ENCODE data around the gene WFS1.

The WFS1 gene

GRCh38 chr4:6235901-6236640, 33.6 kb upstream of the WFS1 start:
- DNase-seq, result no peak

- no peak for DNase-seq
Observed at GRCh38 chr4:6236816-6237390, 32.7 kb upstream of the WFS1 start.

- DNase-seq, result no peak
Observed at GRCh38 chr4:6239486-6239885, 30.2 kb upstream of the WFS1 start.

GRCh38 chr4:6239968-6240367, 29.7 kb upstream of the WFS1 start:
- DNase-seq, result no peak

- DNase-seq, result no peak
Observed at GRCh38 chr4:6241062-6241845, 28.4 kb upstream of the WFS1 start.

GRCh38 chr4:6242271-6243029, 27.2 kb upstream of the WFS1 start:
- DNase-seq, result no peak

GRCh38 chr4:6245246-6246169, 24.1 kb upstream of the WFS1 start:
- DNase-seq, result no peak

- DNase-seq, result no peak
Observed at GRCh38 chr4:6246170-6246634, 23.4 kb upstream of the WFS1 start.

GRCh38 chr4:6248394-6248793, 21.3 kb upstream of the WFS1 start:
- no peak for DNase-seq

- DNase-seq, result no peak
Observed at GRCh38 chr4:6250235-6250983, 19.2 kb upstream of the WFS1 start.

GRCh38 chr4:6250984-6251295, 18.7 kb upstream of the WFS1 start:
- DNase-seq, result no peak

GRCh38 chr4:6251365-6251764, 18.3 kb upstream of the WFS1 start:
- no peak for DNase-seq

- no peak for DNase-seq
Observed at GRCh38 chr4:6252051-6252450, 17.6 kb upstream of the WFS1 start.

- no peak for DNase-seq
Observed at GRCh38 chr4:6253111-6253510, 16.5 kb upstream of the WFS1 start.

- no peak for DNase-seq
Observed at GRCh38 chr4:6253961-6254360, 15.7 kb upstream of the WFS1 start.

GRCh38 chr4:6256141-6256540, 13.5 kb upstream of the WFS1 start:
- DNase-seq, result no peak

GRCh38 chr4:6257247-6258025, 12.2 kb upstream of the WFS1 start:
- no peak for DNase-seq

GRCh38 chr4:6258026-6258360, 11.7 kb upstream of the WFS1 start:
- no peak for DNase-seq

GRCh38 chr4:6258741-6259140, 10.9 kb upstream of the WFS1 start:
- no peak for DNase-seq

GRCh38 chr4:6259886-6260285, 9.8 kb upstream of the WFS1 start:
- no peak for DNase-seq

GRCh38 chr4:6262176-6262575, 7.5 kb upstream of the WFS1 start:
- no peak for DNase-seq
